HL-60 (cell line): Measurements from ENCODE around the gene DLGAP5.

Experiments used
- POLR2AphosphoS5 ChIP-seq: IDR thresholded peaks from 2 replicates; pipeline ENCODE4 v1.6.1; 2012; ENCODE audit warnings: low read depth
- REST ChIP-seq: IDR thresholded peaks from 2 replicates; pipeline ENCODE4 v1.6.1; 2012; ENCODE audit warnings: low read depth; ENCODE audit not compliant: insufficient replicate concordance
- SPI1 ChIP-seq: IDR thresholded peaks from 2 replicates; pipeline ENCODE4 v1.6.1; 2012; ENCODE audit warnings: low read depth, mild to moderate bottlenecking, borderline replicate concordance
- TF ChIP-seq, protein P1 (sequence below): IDR thresholded peaks from one replicate; pipeline ENCODE4 v1.5.1; 2011; ENCODE audit warnings: low read length, control low read depth, inconsistent platforms; ENCODE audit not compliant: insufficient read depth

DNA sequence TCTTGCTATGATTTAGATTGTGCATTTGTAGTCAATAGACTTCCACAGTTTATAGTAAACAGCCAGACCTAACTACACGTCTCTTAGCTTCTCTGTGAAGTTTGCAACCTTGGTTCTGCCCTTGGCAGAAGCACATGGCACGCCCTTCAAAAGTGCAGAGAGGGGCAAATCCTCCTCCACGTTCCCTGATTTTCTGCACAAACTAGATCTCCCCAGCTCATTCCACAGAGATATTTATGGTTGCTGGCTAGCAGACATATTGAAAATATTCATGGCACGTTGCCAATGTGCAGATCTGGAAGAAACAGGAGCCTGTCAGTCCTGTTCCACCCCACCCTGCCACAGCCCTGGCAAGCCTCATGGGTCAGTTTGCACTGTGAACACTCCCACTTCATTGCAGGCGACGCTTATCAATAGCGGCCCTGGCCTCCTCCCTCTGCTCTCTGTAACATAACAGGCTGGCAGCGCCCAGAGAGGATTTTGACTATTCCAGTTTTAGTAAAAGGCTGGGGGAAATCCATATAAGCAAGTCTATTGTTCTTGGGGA is 68.9 kb downstream of the DLGAP5 start:
- TF ChIP-seq, protein P1, sequence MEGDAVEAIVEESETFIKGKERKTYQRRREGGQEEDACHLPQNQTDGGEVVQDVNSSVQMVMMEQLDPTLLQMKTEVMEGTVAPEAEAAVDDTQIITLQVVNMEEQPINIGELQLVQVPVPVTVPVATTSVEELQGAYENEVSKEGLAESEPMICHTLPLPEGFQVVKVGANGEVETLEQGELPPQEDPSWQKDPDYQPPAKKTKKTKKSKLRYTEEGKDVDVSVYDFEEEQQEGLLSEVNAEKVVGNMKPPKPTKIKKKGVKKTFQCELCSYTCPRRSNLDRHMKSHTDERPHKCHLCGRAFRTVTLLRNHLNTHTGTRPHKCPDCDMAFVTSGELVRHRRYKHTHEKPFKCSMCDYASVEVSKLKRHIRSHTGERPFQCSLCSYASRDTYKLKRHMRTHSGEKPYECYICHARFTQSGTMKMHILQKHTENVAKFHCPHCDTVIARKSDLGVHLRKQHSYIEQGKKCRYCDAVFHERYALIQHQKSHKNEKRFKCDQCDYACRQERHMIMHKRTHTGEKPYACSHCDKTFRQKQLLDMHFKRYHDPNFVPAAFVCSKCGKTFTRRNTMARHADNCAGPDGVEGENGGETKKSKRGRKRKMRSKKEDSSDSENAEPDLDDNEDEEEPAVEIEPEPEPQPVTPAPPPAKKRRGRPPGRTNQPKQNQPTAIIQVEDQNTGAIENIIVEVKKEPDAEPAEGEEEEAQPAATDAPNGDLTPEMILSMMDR = no peak
- TF ChIP-seq REST = no peak
- no peak for TF ChIP-seq SPI1
- TF ChIP-seq POLR2AphosphoS5 = no peak
